GM08714 (cell line): ENCODE measurements around the gene MSI2.

Experiments
- H3K4me3 ChIP-seq: fragments of 200-500 bp; sonication (Bioruptor generic); 2 replicates; pipeline ENCODE4 v1.5.1; 2014; ENCODE audit warnings: mild to moderate bottlenecking, low read length, inconsistent platforms
- ZNF274 ChIP-seq: IDR thresholded peaks from 2 replicates; pipeline ENCODE4 v1.6.1; 2012; ENCODE audit warnings: mild to moderate bottlenecking, low read depth, low read length

The MSI2 gene

GRCh38 chr17:57271821-57272220, 15.5 kb downstream of the MSI2 start:
- no peak for TF ChIP-seq ZNF274
- no peak overlapping the region for H3K4me3 ChIP-seq

GRCh38 chr17:57273490-57273889, 17.2 kb downstream of the MSI2 start:
- H3K4me3 ChIP-seq = no peak overlapping the region
- TF ChIP-seq ZNF274 = no peak

- no peak for TF ChIP-seq ZNF274
- no peak overlapping the region for H3K4me3 ChIP-seq
These were observed 17.8 kb downstream of the MSI2 start for GRCh38 chr17:57274162-57274561.

- no peak overlapping the region for H3K4me3 ChIP-seq
- TF ChIP-seq ZNF274 = no peak
These were observed 18.9 kb downstream of the MSI2 start for GRCh38 chr17:57275071-57275764.

- no peak for TF ChIP-seq ZNF274
- H3K4me3 ChIP-seq = no peak overlapping the region
These were observed 20.3 kb downstream of the MSI2 start for GRCh38 chr17:57276621-57277020.

GRCh38 chr17:57277923-57278604, 21.7 kb downstream of the MSI2 start:
- H3K4me3 ChIP-seq = no peak overlapping the region
- no peak for TF ChIP-seq ZNF274

- H3K4me3 ChIP-seq = no peak overlapping the region
- TF ChIP-seq ZNF274 = no peak
These were observed 22.5 kb downstream of the MSI2 start for GRCh38 chr17:57278740-57279387.

GRCh38 chr17:57279432-57279831, 23.1 kb downstream of the MSI2 start:
- H3K4me3 ChIP-seq = no peak overlapping the region
- no peak for TF ChIP-seq ZNF274

GRCh38 chr17:57281887-57282286, 25.6 kb downstream of the MSI2 start:
- H3K4me3 ChIP-seq = no peak overlapping the region

GRCh38 chr17:57282296-57282695, 26.0 kb downstream of the MSI2 start:
- H3K4me3 ChIP-seq = no peak overlapping the region

More at GRCh38 chr17:57281887-57282286, 25.6 kb downstream of the MSI2 start:
- no peak for TF ChIP-seq ZNF274

GRCh38 chr17:57283203-57283971, 27.1 kb downstream of the MSI2 start:
- TF ChIP-seq ZNF274 = no peak
- no peak overlapping the region for H3K4me3 ChIP-seq

More at GRCh38 chr17:57282296-57282695, 26.0 kb downstream of the MSI2 start:
- TF ChIP-seq ZNF274 = no peak

- H3K4me3 ChIP-seq = peak overlapping the region; percentile 35; the same call in 1 of the 2 replicates
- no peak for TF ChIP-seq ZNF274
These were observed 28.3 kb downstream of the MSI2 start for GRCh38 chr17:57284583-57284982.

- peak overlapping the region; percentile 39; the same call in 1 of the 2 replicates for H3K4me3 ChIP-seq
- no peak for TF ChIP-seq ZNF274
These were observed 28.8 kb downstream of the MSI2 start for GRCh38 chr17:57284984-57285646.

GRCh38 chr17:57285701-57286100, 29.4 kb downstream of the MSI2 start:
- H3K4me3 ChIP-seq = peak overlapping the region; percentile 39; the same call in 1 of the 2 replicates
- TF ChIP-seq ZNF274 = no peak
